ENCODE data around the gene LRRFIP1. TPM values are rescaled to one million over a fixed set of nuclear protein-coding genes. Genes with fewer than 3 reads are reported as not detected.

The LRRFIP1 gene
- total and polyA plus RNA-seq, 12 donors: 91.5 to 132 (median 110) TPM

GRCh38 chr2:237718277-237718634 is 90.9 kb downstream of the LRRFIP1 start:
- WGBS, 2 donors: 80 to 88% methylated on average over 9 of the region's 9 CpGs
- no peak for ATAC-seq

GRCh38 chr2:237720444-237720843 is 93.1 kb downstream of the LRRFIP1 start:
- TF ChIP-seq CTCF (IDR thresholded peaks at IDR 0.05): no peak
- DNase-seq (no peak), ATAC-seq (no peak)
- no peaks in the 10 kb centered on the region for H3K9me3 ChIP-seq
- H3K4me3 ChIP-seq: no peak overlapping the region
- H3K4me1 ChIP-seq: peaks cover 12 to 87% (median 69%) of the 10 kb centered on the region in 9 donors
- intact Hi-C loops (cut with DNase I): no loop called here
- H3K27ac ChIP-seq: peak overlapping the region in 5 of 10 donors; percentile 19 to 80 (median 55)
- WGBS, 2 donors: 94% methylated on average over 7 of the region's 7 CpGs
- peaks cover 0 to 53% (median 0%) of the 10 kb centered on the region in 9 donors for H3K36me3 ChIP-seq
- no peaks in the 10 kb centered on the region for H3K27me3 ChIP-seq

More at GRCh38 chr2:237718277-237718634, 90.9 kb downstream of the LRRFIP1 start:
- H3K27ac ChIP-seq: peak overlapping the region in 4 of 10 donors; percentile 0 to 92 (median 35)
- H3K4me1 ChIP-seq: peaks cover 7 to 87% (median 69%) of the 10 kb centered on the region in 9 donors
- no peaks in the 10 kb centered on the region for H3K27me3 ChIP-seq
- H3K9me3 ChIP-seq: no peaks in the 10 kb centered on the region
- DNase-seq: no peak
- H3K36me3 ChIP-seq: peaks cover 0 to 45% (median 0%) of the 10 kb centered on the region in 9 donors
- H3K4me3 ChIP-seq: no peak overlapping the region
- intact Hi-C loops (cut with DNase I): no loop called here
- TF ChIP-seq CTCF (IDR thresholded peaks at IDR 0.05): no peak

- Histone ChIP-seq H3K4me3 (no peak overlapping the region), H3K27ac (peak overlapping the region in 6 of 10 donors; percentile 1 to 80 (median 54)), H3K36me3 (peaks cover 0 to 57% (median 0%) of the 10 kb centered on the region in 9 donors), H3K4me1 (peaks cover 11 to 87% (median 69%) of the 10 kb centered on the region in 9 donors), H3K27me3 (no peaks in the 10 kb centered on the region), H3K9me3 (no peaks in the 10 kb centered on the region)
- peak in 6 of 8 donors; percentile 18 to 55 (median 32) for ATAC-seq
- 55 to 63% methylated on average over 7 of the region's 7 CpGs for WGBS, 2 donors
- TF ChIP-seq CTCF (IDR thresholded peaks at IDR 0.05): no peak
- DNase-seq: no peak
- intact Hi-C loops (cut with DNase I): no loop called here
Measured at GRCh38 chr2:237720957-237721356, 93.6 kb downstream of the LRRFIP1 start.

- H3K27ac ChIP-seq: peak overlapping the region in 6 of 10 donors; percentile 1 to 80 (median 54)
- intact Hi-C loops (cut with DNase I): no loop called here
- no peak overlapping the region for H3K4me3 ChIP-seq
- no peaks in the 10 kb centered on the region for H3K9me3 ChIP-seq
- no peak for TF ChIP-seq CTCF (IDR thresholded peaks at IDR 0.05)
- H3K27me3 ChIP-seq: no peaks in the 10 kb centered on the region
- DNase-seq (no peak), ATAC-seq (no peak)
- H3K36me3 ChIP-seq: peaks cover 0 to 57% (median 0%) of the 10 kb centered on the region in 9 donors
- H3K4me1 ChIP-seq: peaks cover 11 to 87% (median 69%) of the 10 kb centered on the region in 9 donors
- WGBS, 2 donors: 56 to 58% methylated on average over 5 of the region's 5 CpGs
Measured at GRCh38 chr2:237721458-237721857, 94.1 kb downstream of the LRRFIP1 start.
